ENCODE measurements around the gene ERCC6L2. TPM values are rescaled to one million over a fixed set of nuclear protein-coding genes. Genes with fewer than 3 reads are reported as not detected.

Gene ERCC6L2
- total and polyA plus RNA-seq, 10 of the 15 experiments (the other 5 are each of a cell fraction or from before 2014, with no cell fraction given) = 8.1 to 45.0 (median 22.6) TPM

DNA sequence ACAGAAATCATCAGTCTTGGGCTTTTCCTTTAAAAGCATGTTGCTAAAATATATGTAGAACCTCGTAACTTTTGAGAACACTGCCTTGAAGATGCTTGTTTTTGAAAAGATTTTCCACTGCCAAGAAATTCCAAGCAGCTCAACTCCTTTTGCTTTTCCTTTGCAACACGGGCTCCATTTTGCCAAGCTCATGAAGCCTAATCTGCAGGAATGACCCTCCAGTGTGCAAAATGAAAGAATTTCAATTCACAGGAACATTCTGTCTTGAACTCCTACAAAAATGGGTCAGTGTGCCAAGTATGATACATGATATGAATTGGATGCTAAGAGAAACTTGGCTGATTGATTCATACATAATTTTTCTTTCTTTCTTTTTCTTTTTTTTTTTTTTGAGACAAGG, 35.4 kb upstream of the ERCC6L2 start:
- intact Hi-C loops (cut with micrococcal nuclease; ENCODE audit: unreplicated experiment) = no loop called here
- ChIA-PET SMC1A (ENCODE audit: uncharacterized antibody, unreplicated experiment) (interaction anchor here (2.6 kb wide), 1 partner anchor 13 kb away, joined by 6 read pairs; no protein-coding TSS in a partner anchor), POLR2A (no interaction called here), RAD21 (ENCODE audit: unreplicated experiment) (no interaction called here), CTCF (no interaction called here)
- H3K9me3 ChIP-seq (replicated peaks; ENCODE audit: control insufficient read depth, insufficient read depth, low read length) = no peaks in the 10 kb centered on the region; the same call in 1 of the 3 replicates
- no peak for DNase-seq (ENCODE audit: low read depth, low spot score)
- WGBS (ENCODE audit: insufficient coverage, insufficient replicate concordance, low lambda C conversion rate, missing lambda C conversion rate) = 41% methylated on average over 2 of the region's 2 CpGs
- H2AFZ ChIP-seq (ENCODE audit: control insufficient read depth, low read depth, low read length) = no peak overlapping the region
- TF ChIP-seq HDAC6 (IDR thresholded peaks at IDR 0.05; ENCODE audit: unreplicated experiment) (no peak), KDM1A (IDR thresholded peaks at IDR 0.05; ENCODE audit: borderline replicate concordance) (no peak), ZNF384 (IDR thresholded peaks at IDR 0.05; ENCODE audit: borderline replicate concordance, low read depth, low read length) (no peak), CREM (IDR thresholded peaks at IDR 0.05; ENCODE audit: low read depth) (no peak), SMAD5 (IDR thresholded peaks at IDR 0.05; ENCODE audit: low read depth) (no peak)
- TF ChIP-seq, protein P1, sequence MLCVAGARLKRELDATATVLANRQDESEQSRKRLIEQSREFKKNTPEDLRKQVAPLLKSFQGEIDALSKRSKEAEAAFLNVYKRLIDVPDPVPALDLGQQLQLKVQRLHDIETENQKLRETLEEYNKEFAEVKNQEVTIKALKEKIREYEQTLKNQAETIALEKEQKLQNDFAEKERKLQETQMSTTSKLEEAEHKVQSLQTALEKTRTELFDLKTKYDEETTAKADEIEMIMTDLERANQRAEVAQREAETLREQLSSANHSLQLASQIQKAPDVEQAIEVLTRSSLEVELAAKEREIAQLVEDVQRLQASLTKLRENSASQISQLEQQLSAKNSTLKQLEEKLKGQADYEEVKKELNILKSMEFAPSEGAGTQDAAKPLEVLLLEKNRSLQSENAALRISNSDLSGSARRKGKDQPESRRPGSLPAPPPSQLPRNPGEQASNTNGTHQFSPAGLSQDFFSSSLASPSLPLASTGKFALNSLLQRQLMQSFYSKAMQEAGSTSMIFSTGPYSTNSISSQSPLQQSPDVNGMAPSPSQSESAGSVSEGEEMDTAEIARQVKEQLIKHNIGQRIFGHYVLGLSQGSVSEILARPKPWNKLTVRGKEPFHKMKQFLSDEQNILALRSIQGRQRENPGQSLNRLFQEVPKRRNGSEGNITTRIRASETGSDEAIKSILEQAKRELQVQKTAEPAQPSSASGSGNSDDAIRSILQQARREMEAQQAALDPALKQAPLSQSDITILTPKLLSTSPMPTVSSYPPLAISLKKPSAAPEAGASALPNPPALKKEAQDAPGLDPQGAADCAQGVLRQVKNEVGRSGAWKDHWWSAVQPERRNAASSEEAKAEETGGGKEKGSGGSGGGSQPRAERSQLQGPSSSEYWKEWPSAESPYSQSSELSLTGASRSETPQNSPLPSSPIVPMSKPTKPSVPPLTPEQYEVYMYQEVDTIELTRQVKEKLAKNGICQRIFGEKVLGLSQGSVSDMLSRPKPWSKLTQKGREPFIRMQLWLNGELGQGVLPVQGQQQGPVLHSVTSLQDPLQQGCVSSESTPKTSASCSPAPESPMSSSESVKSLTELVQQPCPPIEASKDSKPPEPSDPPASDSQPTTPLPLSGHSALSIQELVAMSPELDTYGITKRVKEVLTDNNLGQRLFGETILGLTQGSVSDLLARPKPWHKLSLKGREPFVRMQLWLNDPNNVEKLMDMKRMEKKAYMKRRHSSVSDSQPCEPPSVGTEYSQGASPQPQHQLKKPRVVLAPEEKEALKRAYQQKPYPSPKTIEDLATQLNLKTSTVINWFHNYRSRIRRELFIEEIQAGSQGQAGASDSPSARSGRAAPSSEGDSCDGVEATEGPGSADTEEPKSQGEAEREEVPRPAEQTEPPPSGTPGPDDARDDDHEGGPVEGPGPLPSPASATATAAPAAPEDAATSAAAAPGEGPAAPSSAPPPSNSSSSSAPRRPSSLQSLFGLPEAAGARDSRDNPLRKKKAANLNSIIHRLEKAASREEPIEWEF (IDR thresholded peaks at IDR 0.05; ENCODE audit: insufficient replicate concordance, low read depth, low read length) = no peak
- TF ChIP-seq, protein P2, sequence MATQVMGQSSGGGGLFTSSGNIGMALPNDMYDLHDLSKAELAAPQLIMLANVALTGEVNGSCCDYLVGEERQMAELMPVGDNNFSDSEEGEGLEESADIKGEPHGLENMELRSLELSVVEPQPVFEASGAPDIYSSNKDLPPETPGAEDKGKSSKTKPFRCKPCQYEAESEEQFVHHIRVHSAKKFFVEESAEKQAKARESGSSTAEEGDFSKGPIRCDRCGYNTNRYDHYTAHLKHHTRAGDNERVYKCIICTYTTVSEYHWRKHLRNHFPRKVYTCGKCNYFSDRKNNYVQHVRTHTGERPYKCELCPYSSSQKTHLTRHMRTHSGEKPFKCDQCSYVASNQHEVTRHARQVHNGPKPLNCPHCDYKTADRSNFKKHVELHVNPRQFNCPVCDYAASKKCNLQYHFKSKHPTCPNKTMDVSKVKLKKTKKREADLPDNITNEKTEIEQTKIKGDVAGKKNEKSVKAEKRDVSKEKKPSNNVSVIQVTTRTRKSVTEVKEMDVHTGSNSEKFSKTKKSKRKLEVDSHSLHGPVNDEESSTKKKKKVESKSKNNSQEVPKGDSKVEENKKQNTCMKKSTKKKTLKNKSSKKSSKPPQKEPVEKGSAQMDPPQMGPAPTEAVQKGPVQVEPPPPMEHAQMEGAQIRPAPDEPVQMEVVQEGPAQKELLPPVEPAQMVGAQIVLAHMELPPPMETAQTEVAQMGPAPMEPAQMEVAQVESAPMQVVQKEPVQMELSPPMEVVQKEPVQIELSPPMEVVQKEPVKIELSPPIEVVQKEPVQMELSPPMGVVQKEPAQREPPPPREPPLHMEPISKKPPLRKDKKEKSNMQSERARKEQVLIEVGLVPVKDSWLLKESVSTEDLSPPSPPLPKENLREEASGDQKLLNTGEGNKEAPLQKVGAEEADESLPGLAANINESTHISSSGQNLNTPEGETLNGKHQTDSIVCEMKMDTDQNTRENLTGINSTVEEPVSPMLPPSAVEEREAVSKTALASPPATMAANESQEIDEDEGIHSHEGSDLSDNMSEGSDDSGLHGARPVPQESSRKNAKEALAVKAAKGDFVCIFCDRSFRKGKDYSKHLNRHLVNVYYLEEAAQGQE (IDR thresholded peaks at IDR 0.05; ENCODE audit: low read depth, low read length) = no peak
- TF ChIP-seq, protein P3, sequence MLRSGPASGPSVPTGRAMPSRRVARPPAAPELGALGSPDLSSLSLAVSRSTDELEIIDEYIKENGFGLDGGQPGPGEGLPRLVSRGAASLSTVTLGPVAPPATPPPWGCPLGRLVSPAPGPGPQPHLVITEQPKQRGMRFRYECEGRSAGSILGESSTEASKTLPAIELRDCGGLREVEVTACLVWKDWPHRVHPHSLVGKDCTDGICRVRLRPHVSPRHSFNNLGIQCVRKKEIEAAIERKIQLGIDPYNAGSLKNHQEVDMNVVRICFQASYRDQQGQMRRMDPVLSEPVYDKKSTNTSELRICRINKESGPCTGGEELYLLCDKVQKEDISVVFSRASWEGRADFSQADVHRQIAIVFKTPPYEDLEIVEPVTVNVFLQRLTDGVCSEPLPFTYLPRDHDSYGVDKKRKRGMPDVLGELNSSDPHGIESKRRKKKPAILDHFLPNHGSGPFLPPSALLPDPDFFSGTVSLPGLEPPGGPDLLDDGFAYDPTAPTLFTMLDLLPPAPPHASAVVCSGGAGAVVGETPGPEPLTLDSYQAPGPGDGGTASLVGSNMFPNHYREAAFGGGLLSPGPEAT (IDR thresholded peaks at IDR 0.05; ENCODE audit: low read depth) = no peak
- TF ChIP-seq, protein P4, sequence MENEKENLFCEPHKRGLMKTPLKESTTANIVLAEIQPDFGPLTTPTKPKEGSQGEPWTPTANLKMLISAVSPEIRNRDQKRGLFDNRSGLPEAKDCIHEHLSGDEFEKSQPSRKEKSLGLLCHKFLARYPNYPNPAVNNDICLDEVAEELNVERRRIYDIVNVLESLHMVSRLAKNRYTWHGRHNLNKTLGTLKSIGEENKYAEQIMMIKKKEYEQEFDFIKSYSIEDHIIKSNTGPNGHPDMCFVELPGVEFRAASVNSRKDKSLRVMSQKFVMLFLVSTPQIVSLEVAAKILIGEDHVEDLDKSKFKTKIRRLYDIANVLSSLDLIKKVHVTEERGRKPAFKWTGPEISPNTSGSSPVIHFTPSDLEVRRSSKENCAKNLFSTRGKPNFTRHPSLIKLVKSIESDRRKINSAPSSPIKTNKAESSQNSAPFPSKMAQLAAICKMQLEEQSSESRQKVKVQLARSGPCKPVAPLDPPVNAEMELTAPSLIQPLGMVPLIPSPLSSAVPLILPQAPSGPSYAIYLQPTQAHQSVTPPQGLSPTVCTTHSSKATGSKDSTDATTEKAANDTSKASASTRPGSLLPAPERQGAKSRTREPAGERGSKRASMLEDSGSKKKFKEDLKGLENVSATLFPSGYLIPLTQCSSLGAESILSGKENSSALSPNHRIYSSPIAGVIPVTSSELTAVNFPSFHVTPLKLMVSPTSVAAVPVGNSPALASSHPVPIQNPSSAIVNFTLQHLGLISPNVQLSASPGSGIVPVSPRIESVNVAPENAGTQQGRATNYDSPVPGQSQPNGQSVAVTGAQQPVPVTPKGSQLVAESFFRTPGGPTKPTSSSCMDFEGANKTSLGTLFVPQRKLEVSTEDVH (IDR thresholded peaks at IDR 0.05; ENCODE audit: low read depth, partially characterized antibody) = no peak
- H3K27ac ChIP-seq (ENCODE audit: control insufficient read depth, insufficient read depth) = no peak overlapping the region
- ATAC-seq = no peak
- peaks cover 0 to 1% of the 10 kb centered on the region in 2 experiments; a peak in 1 of 4 replicates for H3K27me3 ChIP-seq (replicated peaks in 1 of 2; ENCODE audit: control insufficient read depth in 2 of 2, insufficient read depth in 2 of 2, low read length in 1 of 2)
- no peaks in the 10 kb centered on the region for H3K36me3 ChIP-seq (ENCODE audit: control insufficient read depth in 2 of 2, insufficient read depth in 2 of 2, low read length in 1 of 2)
- BruUV-seq (replicated peaks) = no TSS peak
- no peaks in the 10 kb centered on the region for H3K4me1 ChIP-seq (ENCODE audit: control insufficient read depth, insufficient read depth, low read length)
- no peak overlapping the region for H3K9ac ChIP-seq (ENCODE audit: control insufficient read depth, insufficient read depth, low read length)
- H3K4me3 ChIP-seq = no peak overlapping the region
- no peak overlapping the region for H3K4me2 ChIP-seq (ENCODE audit: control insufficient read depth, insufficient read depth)
- no peaks in the 10 kb centered on the region for H3K79me2 ChIP-seq (ENCODE audit: control insufficient read depth, insufficient read depth, low read length)
- in situ Hi-C loops (cut with MboI) = no loop called here
- no peak for FAIRE-seq
- H4K20me1 ChIP-seq (ENCODE audit: control insufficient read depth, insufficient read depth) = no peaks in the 10 kb centered on the region

Measured in GM12878 (cell line).